Colon (tissue), 2 donors: Measurements from ENCODE around the gene CHMP2A.
"Not testable (repeated sequence)": the region's sequence is repeated elsewhere in the genome, so short reads cannot be mapped to it uniquely, and the experiment has no call there.

Source experiments
- FAIRE-seq: peaks from 2 replicates; lab custom pipeline; 2012; peaks lifted over from hg19 to GRCh38; lab: Jason Lieb, UNC
- donor health status: control.
- donor health status: control.

The CHMP2A gene

DNA sequence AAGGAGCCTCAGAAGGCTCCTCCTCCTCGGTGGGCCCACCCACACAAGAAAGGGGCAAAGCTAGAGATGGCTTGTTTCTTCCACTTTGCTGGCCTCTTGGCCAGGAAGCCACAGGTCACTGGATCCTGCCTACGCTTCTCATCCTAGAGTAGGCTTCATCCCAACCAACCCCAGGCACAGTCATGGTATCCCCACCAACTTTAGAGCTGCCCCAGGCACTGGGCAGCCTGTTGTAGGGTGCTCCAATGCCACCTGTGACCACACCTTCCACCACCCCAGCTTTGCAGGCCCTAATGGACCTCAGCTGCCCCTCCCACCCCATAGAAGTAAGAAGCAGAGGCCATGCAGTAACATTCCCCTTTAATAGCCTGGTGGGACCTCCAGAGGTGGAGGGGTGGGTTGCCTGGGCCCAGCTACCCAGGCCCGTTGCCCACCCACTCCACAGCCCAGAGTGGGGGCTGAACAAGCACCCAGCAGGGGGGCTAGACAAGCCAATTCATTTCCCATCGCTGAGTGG is 522 bp upstream of the CHMP2A start:
- FAIRE-seq, result no peak

- no peak for FAIRE-seq
These were observed 959 bp downstream of the CHMP2A start for GRCh38 chr19:58553799-58554493.

DNA sequence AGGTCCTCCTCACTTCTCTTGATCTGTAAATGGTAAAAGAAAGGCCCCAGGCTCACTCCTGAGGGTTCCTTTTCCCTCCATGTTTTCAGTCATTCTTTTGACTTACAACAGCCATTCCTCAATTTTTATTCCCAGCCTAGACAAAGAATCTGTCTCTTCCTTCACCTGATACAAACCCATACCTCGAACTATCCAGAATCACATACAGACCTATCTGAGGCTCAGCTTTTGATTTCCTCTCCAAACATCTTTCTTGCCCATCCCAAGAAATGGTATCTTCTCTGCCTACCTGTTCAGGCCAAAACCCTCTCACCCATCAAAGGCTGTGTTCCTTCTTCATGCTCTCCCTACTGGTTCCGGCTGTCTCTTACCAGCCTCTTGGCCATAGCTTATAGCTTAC is 2.2 kb downstream of the CHMP2A start:
- no peak for FAIRE-seq

DNA sequence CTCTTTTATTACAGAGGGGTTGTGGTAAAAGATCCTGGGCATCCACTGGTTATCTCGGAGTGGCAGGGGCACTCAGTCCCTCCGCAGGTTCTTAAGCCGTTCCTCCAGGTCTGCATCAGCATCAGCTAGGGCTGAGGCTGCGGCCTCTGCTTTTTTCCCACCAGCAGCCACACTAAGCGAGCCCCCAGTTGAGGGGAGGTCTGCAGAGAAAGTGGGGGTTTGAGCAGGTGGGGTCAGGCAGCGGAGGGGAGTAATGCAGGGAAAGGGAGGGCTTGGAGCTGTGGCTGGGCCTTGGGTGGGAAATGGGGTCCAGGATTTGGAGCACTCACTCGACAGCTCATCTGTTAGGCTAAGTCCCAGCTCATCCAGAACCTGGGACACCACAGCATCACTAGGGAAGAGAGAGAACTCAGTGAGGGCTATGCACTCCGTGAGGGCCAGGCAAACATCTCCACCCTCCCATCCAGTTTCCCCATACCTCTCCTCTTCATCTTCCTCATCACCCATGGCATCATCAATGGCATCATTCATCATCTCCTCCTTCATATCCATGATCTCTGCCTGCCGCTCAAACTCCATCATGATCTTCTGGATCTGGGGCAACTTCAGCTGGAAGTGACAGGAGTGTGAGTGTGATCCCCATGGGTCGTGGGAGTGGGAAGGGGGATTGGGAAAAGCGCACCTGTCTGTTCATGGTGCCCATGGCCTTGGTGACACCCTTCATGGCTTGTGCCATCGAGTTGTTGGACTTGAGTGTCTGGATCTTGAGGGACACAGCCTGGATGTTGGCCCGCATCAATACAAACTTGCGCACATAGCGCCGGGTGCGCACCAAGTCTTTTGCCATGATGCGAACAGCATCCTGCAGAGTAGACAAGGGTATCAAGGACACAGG is 3.1 kb downstream of the CHMP2A start:
- no peak for FAIRE-seq

- FAIRE-seq, result no peak
These were observed 3.8 kb downstream of the CHMP2A start for GRCh38 chr19:58551123-58551497.

DNA sequence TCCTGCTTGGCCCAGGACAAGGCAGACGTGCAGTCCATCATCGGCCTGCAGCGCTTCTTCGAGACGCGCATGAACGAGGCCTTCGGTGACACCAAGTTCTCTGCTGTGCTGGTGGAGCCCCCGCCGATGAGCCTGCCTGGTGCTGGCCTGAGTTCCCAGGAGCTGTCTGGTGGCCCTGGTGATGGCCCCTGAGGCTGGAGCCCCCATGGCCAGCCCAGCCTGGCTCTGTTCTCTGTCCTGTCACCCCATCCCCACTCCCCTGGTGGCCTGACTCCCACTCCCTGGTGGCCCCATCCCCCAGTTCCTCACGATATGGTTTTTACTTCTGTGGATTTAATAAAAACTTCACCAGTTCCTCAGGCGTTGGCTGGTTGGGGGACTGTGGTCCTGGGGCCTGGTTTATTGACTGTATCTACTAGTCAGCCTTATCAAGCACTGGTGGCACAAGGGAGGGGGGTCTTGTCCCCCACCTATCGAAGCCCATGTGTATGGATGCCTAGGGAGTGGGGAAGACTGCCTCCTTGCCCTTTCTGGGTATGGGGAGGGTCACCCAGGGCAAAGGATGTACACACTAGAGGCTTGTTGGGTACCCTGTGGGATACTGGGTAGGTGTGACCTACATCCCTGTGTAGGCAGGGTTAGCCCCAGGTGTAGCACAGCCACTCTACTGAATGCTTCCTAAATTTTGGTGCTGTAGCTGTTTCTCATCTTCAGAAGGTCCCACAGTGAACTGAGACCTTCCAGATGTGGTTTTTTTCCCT is 4.4 kb downstream of the CHMP2A start:
- no peak for FAIRE-seq

DNA sequence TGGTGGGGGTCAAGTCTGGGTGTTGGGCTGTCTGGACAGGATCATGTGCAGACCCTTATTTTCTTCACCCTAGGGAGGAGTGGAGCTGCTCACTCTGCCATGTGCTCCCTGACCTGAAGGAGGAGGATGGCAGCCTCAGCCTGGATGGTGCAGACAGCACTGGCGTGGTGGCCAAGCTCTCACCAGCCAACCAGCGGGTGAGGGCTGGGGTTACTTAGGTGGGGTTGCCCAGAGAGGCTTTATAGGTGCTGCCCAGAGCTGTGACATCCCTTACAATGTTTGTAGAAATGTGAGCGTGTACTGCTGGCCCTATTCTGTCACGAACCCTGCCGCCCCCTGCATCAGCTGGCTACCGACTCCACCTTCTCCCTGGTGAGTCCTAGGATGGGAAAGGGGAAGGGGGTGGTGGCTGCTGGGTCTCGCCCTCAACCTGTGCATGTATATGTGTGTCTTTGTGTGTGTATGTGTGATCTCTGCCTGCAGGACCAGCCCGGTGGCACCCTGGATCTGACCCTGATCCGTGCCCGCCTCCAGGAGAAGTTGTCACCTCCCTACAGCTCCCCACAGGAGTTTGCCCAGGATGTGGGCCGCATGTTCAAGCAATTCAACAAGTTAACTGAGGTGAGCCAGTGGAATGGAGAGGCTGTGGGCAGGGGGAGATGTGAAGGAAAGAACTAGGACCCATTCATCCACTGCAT is 5.1 kb downstream of the CHMP2A start:
- FAIRE-seq, result no peak

- no peak for FAIRE-seq
These were observed 5.8 kb downstream of the CHMP2A start for GRCh38 chr19:58548859-58549663.

DNA sequence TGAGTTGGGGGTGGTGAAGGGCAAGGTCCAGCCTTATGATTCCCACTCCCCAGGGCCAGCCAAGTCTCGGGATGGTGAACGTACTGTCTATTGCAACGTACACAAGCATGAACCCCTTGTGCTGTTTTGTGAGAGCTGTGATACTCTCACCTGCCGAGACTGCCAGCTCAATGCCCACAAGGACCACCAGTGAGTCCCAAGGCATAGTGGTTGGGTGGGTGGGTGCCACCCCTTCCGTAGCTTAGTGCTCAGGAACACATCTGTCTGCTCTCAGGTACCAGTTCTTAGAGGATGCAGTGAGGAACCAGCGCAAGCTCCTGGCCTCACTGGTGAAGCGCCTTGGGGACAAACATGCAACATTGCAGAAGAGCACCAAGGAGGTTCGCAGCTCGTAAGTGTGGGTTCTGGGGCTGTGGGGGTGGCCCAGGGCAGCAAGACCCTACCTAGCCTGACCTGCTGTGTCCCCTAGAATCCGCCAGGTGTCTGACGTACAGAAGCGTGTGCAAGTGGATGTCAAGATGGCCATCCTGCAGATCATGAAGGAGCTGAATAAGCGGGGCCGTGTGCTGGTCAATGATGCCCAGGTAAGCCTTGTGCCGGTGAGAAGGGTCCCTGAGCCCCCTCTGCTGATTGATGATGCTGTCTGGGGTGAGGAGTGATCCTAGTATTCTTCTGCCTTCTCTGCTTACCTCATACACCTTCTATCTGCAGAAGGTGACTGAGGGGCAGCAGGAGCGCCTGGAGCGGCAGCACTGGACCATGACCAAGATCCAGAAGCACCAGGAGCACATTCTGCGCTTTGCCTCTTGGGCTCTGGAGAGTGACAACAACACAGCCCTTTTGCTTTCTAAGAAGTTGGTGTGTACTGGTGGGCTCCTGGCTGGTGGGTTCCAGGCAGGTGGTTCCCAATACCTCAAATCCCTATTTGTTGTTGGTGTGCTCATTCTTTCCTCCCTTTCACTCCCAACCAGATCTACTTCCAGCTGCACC is 7.3 kb downstream of the CHMP2A start:
- no peak for FAIRE-seq

GRCh38 chr19:58546019-58546530 is 8.8 kb downstream of the CHMP2A start:
- no peak for FAIRE-seq

DNA sequence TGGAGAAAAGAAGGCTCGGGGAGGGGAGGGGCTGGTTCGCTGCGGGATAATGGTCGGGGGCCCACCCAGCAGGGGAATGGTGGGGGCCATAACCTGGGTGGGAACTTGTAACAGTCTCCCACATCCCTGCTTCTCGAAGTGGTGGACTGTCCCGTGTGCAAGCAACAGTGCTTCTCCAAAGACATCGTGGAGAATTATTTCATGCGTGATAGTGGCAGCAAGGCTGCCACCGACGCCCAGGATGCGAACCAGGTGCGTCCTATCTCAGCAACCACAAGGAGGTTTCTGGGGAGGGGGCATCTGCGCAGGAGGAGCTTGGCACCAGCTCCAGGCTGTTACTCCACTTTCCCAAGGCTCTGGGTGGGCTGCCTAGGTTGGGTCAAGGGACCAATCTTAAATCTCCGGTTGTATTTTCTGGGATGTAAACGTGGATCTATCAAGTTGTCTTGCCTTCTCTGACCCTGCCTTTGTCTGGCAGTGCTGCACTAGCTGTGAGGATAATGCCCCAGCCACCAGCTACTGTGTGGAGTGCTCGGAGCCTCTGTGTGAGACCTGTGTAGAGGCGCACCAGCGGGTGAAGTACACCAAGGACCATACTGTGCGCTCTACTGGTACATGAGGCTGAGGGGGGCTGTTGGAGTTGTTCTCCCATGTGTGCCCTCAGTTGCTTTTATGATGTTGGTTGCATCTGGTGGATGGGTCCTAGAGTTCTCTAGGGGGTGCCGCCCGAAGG is 9.5 kb downstream of the CHMP2A start:
- no peak for FAIRE-seq

GRCh38 chr19:58544591-58545285 is 10.2 kb downstream of the CHMP2A start:
- no peak for FAIRE-seq

DNA sequence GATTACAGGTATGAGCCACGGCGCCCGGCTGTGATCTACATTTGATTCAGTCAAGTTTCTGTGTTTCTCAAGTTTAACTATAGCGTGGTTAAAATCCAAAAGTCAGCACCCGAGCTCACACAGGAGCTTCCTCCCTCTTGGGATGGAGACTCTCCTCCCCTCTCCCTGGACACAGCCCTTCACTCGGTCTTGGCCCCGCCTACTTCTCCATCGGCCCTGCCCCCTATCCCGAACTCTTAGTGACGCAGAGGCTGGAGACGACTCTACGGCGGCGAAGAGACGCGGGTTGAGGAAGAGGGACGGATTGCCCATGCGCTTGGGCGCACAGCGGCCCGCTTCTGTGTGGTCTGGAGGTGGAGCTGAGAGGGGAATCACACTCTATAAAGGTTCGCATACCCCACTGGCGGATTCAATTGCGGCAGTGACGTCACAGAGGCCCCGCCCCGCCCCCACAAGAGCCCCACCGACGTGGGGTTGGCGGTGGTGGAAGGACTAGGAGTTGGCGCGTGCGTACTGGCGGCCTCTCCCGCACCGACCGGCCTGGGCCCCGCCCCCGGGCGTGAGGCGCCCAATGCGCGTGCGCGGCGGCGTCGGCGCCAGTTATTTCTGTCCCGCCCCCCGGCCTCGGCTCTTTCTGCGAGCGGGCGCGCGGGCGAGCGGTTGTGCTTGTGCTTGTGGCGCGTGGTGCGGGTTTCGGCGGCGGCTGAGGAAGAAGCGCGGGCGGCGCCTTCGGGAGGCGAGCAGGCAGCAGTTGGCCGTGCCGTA is 10.9 kb downstream of the CHMP2A start, which contains the start of gene TRIM28:
TSS of gene TRIM28 (plus strand) at position 239 of the 765 bp plus-strand sequence. CDS start 694 bp downstream, outside the sequence.
- peak; percentile 36 for FAIRE-seq

GRCh38 chr19:58542641-58543372 is 12.1 kb downstream of the CHMP2A start:
- not testable (repeated sequence) for FAIRE-seq

GRCh38 chr19:58539169-58539559 is 15.7 kb downstream of the CHMP2A start:
- FAIRE-seq, result not testable (repeated sequence)
